Esophagus muscularis mucosa (tissue), 3 donors: ENCODE results near the gene MOCS3.

Experiments used
- EP300 ChIP-seq: sonication (generic); formaldehyde crosslinking; IDR thresholded peaks from one replicate; pipeline ENCODE4 v1.6.1; 2017; ENCODE audit warnings: antibody characterized with exemption
- TF ChIP-seq, protein P1 (sequence below), 3 experiments: fragments of 200-600 bp in 2 of 3; fragments of 450-650 bp in 1 of 3; sonication (generic) in 2 of 3; IDR thresholded peaks; one replicate each; pipeline ENCODE4 v1.5.1; 2017 to 2019; ENCODE audit warnings: antibody characterized with exemption in 3 of 3, mild to moderate bottlenecking in 2 of 3, moderate library complexity in 1 of 3

- no peak for TF ChIP-seq EP300
- TF ChIP-seq, protein P1, sequence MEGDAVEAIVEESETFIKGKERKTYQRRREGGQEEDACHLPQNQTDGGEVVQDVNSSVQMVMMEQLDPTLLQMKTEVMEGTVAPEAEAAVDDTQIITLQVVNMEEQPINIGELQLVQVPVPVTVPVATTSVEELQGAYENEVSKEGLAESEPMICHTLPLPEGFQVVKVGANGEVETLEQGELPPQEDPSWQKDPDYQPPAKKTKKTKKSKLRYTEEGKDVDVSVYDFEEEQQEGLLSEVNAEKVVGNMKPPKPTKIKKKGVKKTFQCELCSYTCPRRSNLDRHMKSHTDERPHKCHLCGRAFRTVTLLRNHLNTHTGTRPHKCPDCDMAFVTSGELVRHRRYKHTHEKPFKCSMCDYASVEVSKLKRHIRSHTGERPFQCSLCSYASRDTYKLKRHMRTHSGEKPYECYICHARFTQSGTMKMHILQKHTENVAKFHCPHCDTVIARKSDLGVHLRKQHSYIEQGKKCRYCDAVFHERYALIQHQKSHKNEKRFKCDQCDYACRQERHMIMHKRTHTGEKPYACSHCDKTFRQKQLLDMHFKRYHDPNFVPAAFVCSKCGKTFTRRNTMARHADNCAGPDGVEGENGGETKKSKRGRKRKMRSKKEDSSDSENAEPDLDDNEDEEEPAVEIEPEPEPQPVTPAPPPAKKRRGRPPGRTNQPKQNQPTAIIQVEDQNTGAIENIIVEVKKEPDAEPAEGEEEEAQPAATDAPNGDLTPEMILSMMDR (IDR thresholded peaks at IDR 0.05), result no peak
These were observed 49.2 kb upstream of the MOCS3 start for GRCh38 chr20:50909413-50909812.
